Rectal smooth muscle tissue (tissue), 1 donor: ENCODE data around the gene FREM3.
"Not testable (repeated sequence)": the region's sequence is repeated elsewhere in the genome, so short reads cannot be mapped to it uniquely, and the experiment has no call there.

Experiments used
- H3K27ac ChIP-seq: one replicate; pipeline ENCODE4 v1.7.0; 2013; ENCODE audit warnings: low read depth, low read length, inconsistent platforms
- H3K27me3 ChIP-seq: one replicate; pipeline ENCODE4 v1.7.0; 2013; ENCODE audit warnings: low read length; ENCODE audit not compliant: control insufficient read depth, insufficient read depth
- H3K36me3 ChIP-seq: one replicate; pipeline ENCODE4 v1.7.0; 2013; ENCODE audit warnings: low read length; ENCODE audit not compliant: control insufficient read depth, insufficient read depth
- H3K4me1 ChIP-seq: one replicate; pipeline ENCODE4 v1.7.0; 2013; ENCODE audit warnings: low read length; ENCODE audit not compliant: control insufficient read depth, insufficient read depth
- H3K4me3 ChIP-seq: one replicate; pipeline ENCODE4 v1.7.0; 2013; ENCODE audit warnings: low read length
- H3K9ac ChIP-seq: one replicate; pipeline ENCODE4 v1.7.0; 2013; ENCODE audit warnings: low read length

FREM3 gene

DNA sequence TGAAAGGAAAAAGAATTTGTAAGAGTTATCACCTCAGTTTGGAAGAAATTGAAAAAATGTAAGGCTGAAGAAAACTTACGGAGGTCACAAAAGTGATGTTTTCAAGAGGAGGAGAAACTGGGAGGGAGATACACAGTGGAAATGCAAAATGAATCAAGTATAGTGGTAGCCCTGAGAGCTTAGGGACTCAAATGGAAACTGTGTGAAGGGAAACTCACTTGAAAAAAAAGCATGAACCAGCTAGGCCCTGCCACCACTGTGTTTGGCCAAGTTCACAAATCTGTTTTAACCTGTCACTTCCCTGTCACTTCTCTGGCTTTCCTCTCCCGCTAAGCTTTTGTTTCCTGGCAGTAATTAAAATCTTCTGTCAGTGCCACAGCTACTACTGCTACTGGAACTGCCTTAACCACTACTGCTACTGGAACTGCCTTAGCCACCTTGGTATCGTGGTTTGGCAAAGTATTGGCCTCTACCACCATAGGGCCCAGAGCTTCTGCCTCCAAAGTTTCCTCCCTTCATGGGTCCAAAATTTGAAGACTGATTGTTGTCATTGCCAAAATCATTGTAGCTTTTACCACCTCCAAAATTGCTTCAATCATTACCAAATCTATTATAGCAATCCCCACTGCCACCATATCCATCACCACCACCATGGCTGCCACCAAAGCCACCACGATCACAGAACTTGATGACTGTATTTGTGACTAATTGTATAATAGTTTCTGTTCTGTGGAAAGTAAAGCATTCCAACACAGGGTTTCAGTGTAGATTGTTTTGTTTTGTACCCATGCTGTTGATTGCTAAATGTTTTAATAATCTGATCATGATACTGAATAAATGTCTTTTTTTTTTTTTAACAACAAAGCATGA, 145.5 kb downstream of the FREM3 start:
- Histone ChIP-seq H3K4me1 (no peaks in the 10 kb centered on the region), H3K9ac (no peak overlapping the region), H3K4me3 (no peak overlapping the region), H3K36me3 (peaks cover 10% of the 10 kb centered on the region), H3K27ac (no peak overlapping the region), H3K27me3 (no peaks in the 10 kb centered on the region)

DNA sequence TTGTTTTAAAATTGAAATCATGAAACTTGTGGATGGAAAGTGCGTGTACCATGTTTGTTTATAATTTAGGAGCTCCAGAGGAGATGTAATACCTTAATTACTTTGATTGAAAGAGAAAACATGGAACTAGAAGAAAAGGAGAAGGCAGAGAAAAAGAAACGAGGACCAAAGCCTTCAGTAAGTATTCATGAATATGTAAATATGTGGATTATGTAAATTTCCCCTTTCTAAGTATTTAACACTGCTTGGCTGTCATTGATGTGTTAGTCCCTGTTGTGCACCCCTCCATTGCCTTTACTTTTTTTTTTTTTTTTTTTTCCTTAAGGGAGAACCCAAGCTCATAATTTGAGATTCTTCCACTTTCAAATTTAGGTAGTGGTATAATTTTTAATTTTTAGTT, 150.5 kb downstream of the FREM3 start:
- Histone ChIP-seq H3K27me3 (no peaks in the 10 kb centered on the region), H3K4me1 (no peaks in the 10 kb centered on the region), H3K36me3 (peaks cover 21% of the 10 kb centered on the region), H3K9ac (no peak overlapping the region), H3K27ac (no peak overlapping the region), H3K4me3 (no peak overlapping the region)

DNA sequence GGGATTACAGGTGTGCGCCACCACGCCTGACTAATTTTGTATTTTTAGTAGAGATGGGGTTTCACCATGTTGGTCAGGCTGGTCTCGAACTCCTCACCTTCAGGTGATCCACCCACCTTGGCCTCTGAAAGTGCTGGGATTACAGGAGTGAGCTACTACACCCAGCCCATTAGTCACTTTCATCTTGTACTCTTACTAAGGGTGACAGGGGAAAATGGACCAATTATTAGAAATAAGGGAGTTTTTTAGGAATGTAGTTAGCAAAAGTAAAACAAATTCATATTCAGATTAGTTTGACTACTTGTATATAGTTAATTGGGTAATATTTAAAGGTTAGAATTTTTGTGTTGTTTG, 160.8 kb downstream of the FREM3 start:
- H3K4me3 ChIP-seq, result no peak overlapping the region
- H3K36me3 ChIP-seq, result peaks cover 25% of the 10 kb centered on the region
- no peaks in the 10 kb centered on the region for H3K4me1 ChIP-seq
- no peaks in the 10 kb centered on the region for H3K27me3 ChIP-seq
- no peak overlapping the region for H3K9ac ChIP-seq
- no peak overlapping the region for H3K27ac ChIP-seq

DNA sequence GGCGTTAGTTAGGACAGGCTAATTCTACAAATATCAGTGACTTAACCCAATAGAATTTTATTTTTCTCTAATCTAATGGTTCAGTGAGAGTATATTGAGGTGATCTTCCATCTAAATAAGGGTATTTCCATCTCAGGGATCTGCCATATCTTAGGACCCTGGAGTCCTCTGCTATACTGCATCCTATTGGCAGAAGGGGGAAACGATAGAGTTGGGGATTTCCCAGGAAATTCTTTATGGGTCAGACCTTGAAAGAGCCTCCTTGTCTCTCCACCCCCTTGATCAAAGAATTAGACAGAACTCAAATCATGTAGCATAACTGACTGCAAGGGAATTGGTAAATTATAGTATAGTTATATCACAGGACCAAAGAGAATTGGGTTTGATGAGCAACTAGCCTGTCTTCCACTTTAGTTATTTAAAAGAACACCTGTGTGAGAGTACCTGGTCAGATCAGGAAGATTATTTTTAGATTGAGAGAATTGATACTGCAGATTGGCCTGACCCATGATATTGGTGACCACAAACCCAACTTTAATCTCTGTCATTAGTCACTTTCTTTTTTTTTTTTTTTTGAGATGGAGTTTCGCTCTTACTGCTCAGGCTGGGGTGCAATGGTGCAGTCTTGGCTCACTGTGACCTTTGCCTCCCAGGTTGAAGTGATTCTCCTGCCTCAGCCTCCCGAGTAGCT, 161.4 kb downstream of the FREM3 start:
- no peak overlapping the region for H3K4me3 ChIP-seq
- no peak overlapping the region for H3K9ac ChIP-seq
- no peaks in the 10 kb centered on the region for H3K27me3 ChIP-seq
- H3K36me3 ChIP-seq, result peaks cover 26% of the 10 kb centered on the region
- no peaks in the 10 kb centered on the region for H3K4me1 ChIP-seq
- H3K27ac ChIP-seq, result no peak overlapping the region

DNA sequence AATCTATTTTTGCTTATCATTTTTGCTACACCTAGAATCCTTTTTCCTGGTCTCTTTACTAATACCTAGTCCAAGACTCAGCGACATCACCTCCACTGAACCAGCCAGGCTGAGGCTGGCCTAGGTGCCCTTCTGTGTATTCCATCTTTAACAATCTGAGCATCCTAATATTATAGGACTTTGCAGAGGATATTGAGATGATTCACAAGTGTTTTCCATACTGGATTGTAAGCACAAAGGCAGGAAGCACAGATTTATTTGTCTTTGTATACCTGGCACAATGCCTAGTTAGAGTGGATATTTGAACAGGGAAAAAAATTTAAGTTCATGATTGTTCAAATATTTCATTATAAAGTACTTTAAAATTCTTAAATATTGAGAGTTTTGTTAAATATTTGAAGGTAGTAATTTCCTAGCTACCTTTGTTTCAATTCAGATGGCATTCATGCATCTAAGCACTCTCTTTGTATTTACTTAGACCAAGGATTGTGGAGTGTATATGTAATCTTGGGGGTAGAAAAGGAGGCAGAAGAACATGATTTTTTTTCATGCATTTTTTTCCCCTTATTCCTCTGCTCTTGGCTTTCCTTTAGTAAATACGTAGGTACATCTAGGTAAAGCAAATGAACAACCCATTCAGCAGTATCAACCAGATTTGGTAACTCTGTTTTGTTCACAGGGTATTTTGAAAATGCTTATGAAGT, 168.5 kb downstream of the FREM3 start:
- Histone ChIP-seq H3K36me3 (peaks cover 35% of the 10 kb centered on the region), H3K4me1 (no peaks in the 10 kb centered on the region), H3K4me3 (no peak overlapping the region), H3K9ac (no peak overlapping the region), H3K27ac (no peak overlapping the region), H3K27me3 (no peaks in the 10 kb centered on the region)

DNA sequence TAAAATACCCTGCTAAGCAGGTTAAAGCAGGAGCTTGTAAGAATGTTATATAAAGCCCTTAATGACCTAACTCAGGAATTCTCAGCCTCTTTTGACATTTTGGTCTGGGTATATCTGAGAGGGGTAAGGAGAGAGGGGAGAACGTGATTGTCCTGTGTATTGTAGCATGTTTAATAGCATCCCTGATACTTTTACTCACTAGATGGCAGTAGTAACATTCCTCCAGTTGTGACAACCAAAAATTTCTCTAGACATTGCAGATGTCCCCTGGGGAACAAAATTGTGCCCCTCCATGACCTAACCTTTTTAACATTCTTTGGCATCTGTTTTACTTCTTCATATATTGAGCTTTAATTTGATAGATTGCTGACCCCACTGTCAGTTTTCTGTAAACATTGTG, 169.1 kb downstream of the FREM3 start:
- H3K4me3 ChIP-seq, result no peak overlapping the region
- H3K27ac ChIP-seq, result no peak overlapping the region
- H3K36me3 ChIP-seq, result peaks cover 32% of the 10 kb centered on the region
- H3K9ac ChIP-seq, result no peak overlapping the region
- no peaks in the 10 kb centered on the region for H3K4me1 ChIP-seq
- H3K27me3 ChIP-seq, result no peaks in the 10 kb centered on the region

DNA sequence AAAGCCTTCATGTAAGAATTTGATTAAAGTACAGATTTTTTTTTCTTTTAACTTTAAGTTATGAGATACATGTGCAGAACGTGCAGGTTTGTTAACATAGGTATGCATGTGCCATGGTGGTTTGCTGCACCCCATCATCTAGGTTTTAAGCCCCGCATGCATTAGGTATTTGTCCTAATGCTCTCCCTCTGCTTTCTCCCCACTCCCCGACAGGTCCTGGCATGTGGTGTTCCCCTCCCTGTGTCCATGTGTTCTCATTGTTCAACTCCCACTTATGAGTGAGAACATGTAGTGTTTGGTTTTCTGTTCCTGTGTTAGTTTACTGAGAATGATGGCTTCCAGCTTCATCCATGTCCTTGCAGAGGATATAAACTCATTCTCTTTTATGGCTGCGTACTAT, 172.4 kb downstream of the FREM3 start:
- H3K27ac ChIP-seq, H3K27me3 ChIP-seq, H3K4me1 ChIP-seq, H3K4me3 ChIP-seq, H3K9ac ChIP-seq: not testable (repeated sequence)
- H3K36me3 ChIP-seq, result peaks cover 19% of the 10 kb centered on the region
